Ishikawa (cell line): ENCODE data around the gene OR4D10.

Source experiments
- CEBPB ChIP-seq: IDR thresholded peaks from 2 replicates; pipeline ENCODE4 v1.6.1; 2012
- CREB1 ChIP-seq: IDR thresholded peaks from 2 replicates; pipeline ENCODE4 v1.6.1; 2012; ENCODE audit warnings: low read depth
- EGR1 ChIP-seq: IDR thresholded peaks from 2 replicates; pipeline ENCODE4 v1.6.1; 2012
- EP300 ChIP-seq: IDR thresholded peaks from 2 replicates; pipeline ENCODE4 v1.6.1; 2012; ENCODE audit warnings: borderline replicate concordance
- FOXM1 ChIP-seq: IDR thresholded peaks from 2 replicates; pipeline ENCODE4 v1.6.1; 2012; ENCODE audit warnings: low read depth, borderline replicate concordance
- NFIC ChIP-seq: IDR thresholded peaks from 2 replicates; pipeline ENCODE4 v1.6.1; 2012
- RAD21 ChIP-seq: IDR thresholded peaks from 2 replicates; pipeline ENCODE4 v1.6.1; 2012; ENCODE audit warnings: low read depth
- REST ChIP-seq: IDR thresholded peaks from 2 replicates; pipeline ENCODE4 v1.6.1; 2012; ENCODE audit warnings: low read depth, mild to moderate bottlenecking
- TAF1 ChIP-seq: IDR thresholded peaks from 2 replicates; pipeline ENCODE4 v1.6.1; 2012; ENCODE audit warnings: low read depth, mild to moderate bottlenecking
- TCF12 ChIP-seq: IDR thresholded peaks from 2 replicates; pipeline ENCODE4 v1.6.1; 2012; ENCODE audit warnings: low read depth
- TEAD4 ChIP-seq: IDR thresholded peaks from 2 replicates; pipeline ENCODE4 v1.6.1; 2012
- YY1 ChIP-seq: IDR thresholded peaks from 2 replicates; pipeline ENCODE4 v1.6.1; 2012; ENCODE audit warnings: low read depth
- ZBTB7A ChIP-seq: IDR thresholded peaks from 2 replicates; pipeline ENCODE4 v1.6.1; 2012; ENCODE audit warnings: low read depth
- TF ChIP-seq, protein P1 (sequence below): IDR thresholded peaks from 2 replicates; pipeline ENCODE4 v1.6.1; 2012
- TF ChIP-seq, protein P2 (sequence below): IDR thresholded peaks from 2 replicates; pipeline ENCODE4 v1.6.1; 2012

The OR4D10 gene

DNA sequence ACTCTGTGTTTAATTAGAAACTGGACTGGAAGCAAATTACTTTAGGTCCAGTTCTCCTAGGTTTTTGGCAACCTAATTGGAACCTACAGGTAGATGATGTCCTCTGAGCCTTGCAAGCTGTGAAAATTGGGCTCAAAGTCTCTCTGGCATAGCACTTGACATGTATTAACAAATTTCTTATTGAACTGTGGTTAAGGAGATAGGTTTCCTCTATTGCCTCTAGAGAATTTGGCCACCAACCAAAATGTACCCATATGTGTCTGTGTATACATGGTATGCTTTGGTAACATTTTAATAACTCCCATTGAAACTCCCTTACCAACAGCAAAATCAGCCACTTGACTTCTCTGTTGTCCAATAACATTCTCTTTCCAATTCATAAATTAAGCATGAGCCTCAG, at the start of gene OR4D10:
OR4D10 (plus strand) TSS at position 301 of the 400 bp plus-strand sequence. CDS start 4,115 bp downstream, outside the sequence.
- no peak for TF ChIP-seq EP300
- TF ChIP-seq YY1: no peak
- TF ChIP-seq CREB1: no peak
- no peak for TF ChIP-seq RAD21
- TF ChIP-seq TCF12: no peak
- TF ChIP-seq, protein P1, sequence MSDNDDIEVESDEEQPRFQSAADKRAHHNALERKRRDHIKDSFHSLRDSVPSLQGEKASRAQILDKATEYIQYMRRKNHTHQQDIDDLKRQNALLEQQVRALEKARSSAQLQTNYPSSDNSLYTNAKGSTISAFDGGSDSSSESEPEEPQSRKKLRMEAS: no peak

DNA sequence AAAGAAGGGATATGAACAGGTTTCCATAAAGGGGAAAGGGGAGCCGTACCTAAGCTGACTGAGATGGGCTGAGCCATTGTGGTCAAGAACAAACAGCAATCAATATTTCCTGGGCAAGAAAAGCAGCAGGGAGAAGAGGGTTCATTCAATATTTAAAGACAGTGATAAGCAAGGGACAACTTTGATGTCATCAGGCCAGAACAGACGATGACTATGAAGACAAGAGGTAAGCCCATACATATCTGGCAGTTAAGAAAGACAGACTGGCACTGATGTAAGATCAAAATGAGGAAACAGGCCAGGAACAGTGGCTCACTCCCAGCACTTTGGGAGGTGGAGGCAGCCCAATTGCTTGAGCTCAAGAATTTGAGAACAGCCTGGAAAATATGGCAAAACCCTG, 49.3 kb upstream of the OR4D10 start:
- TF ChIP-seq CEBPB (no peak), YY1 (no peak), TEAD4 (no peak), CREB1 (no peak), EP300 (no peak), REST (no peak), NFIC (no peak), TAF1 (no peak), EGR1 (no peak), FOXM1 (no peak), ZBTB7A (no peak), RAD21 (no peak), TCF12 (no peak)
- TF ChIP-seq, protein P1: no peak
- TF ChIP-seq, protein P2, sequence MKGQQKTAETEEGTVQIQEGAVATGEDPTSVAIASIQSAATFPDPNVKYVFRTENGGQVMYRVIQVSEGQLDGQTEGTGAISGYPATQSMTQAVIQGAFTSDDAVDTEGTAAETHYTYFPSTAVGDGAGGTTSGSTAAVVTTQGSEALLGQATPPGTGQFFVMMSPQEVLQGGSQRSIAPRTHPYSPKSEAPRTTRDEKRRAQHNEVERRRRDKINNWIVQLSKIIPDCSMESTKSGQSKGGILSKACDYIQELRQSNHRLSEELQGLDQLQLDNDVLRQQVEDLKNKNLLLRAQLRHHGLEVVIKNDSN: no peak

DNA sequence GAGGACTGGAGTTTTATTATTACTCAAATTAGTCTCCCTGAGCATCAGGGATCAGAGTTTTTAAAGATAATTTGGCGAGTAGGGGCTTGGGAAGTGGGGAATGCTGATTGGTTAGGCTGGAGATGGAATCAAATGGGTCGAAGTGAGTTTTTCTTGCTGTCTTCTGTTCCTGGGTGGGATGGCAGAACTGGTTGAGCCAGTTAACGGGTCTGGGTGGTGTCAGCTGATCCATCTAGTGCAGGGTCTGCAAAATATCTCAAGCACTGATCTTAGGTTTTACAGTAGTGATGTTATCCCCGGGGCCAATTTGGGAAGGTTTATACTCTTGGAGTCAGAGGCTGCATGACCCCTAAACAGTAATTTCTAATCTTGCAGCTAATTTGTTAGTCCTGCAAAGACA, 48.0 kb upstream of the OR4D10 start:
- TF ChIP-seq, protein P1: no peak
- no peak for TF ChIP-seq YY1
- no peak for TF ChIP-seq CREB1
- no peak for TF ChIP-seq TCF12
- TF ChIP-seq ZBTB7A: no peak
- TF ChIP-seq NFIC: no peak
- TF ChIP-seq, protein P2: no peak
- no peak for TF ChIP-seq CEBPB
- no peak for TF ChIP-seq TAF1
- no peak for TF ChIP-seq FOXM1
- TF ChIP-seq TEAD4: no peak

GRCh38 chr11:59426361-59427067, 46.6 kb upstream of the OR4D10 start, which contains the start of gene OR5A2:
Gene OR5A2 (minus strand): TSS chr11:59426413. CDS start chr11:59422953, 3,460 bp downstream.
- TF ChIP-seq CEBPB (no peak), NFIC (no peak), YY1 (no peak), REST (no peak), TAF1 (no peak), TEAD4 (no peak)
- TF ChIP-seq, protein P2: no peak
- TF ChIP-seq, protein P1: no peak

- TF ChIP-seq RAD21: no peak
- TF ChIP-seq, protein P1: no peak
- no peak for TF ChIP-seq FOXM1
- no peak for TF ChIP-seq TEAD4
- TF ChIP-seq TCF12: no peak
- TF ChIP-seq, protein P2: no peak
- no peak for TF ChIP-seq CREB1
- TF ChIP-seq YY1: no peak
- TF ChIP-seq TAF1: no peak
- TF ChIP-seq REST: no peak
- TF ChIP-seq EP300: no peak
- no peak for TF ChIP-seq CEBPB
- TF ChIP-seq NFIC: no peak
- TF ChIP-seq ZBTB7A: no peak
- TF ChIP-seq EGR1: no peak
Measured at GRCh38 chr11:59427068-59427382, 46.1 kb upstream of the OR4D10 start.
